K562 (cell line): Measurements from ENCODE around the gene TEX53. TPM values are rescaled to one million over a fixed set of nuclear protein-coding genes. Genes with fewer than 3 reads are reported as not detected.

Experiments used
- ATAC-seq: fragments of 200-7000 bp; cut with Tn5 transposase; 3 replicates; pipeline ENCODE4 v1.9.1; 2020; ENCODE audit warnings: moderate library complexity
- BruUV-seq: library from RNA; stranded (reverse); fragments of 400-500 nt; replicated peaks from 2 replicates; lab custom pipeline; 2021; lab: Mats Ljungman, UMichigan
- CTCF ChIA-PET: fragments of 300-600 bp; formaldehyde crosslinking; extraction: SDS; loops from one replicate; lab custom pipeline; 2021; ENCODE audit warnings: low intra/inter-chr PET ratio; lab: Yijun Ruan, JAX
- POLR2A ChIA-PET: fragments of 300-600, 350-650 bp; sonication (Branson Sonifier 250); formaldehyde crosslinking; extraction: SDS; loops from one replicate; lab custom pipeline; 2021; ENCODE audit warnings: antibody characterized with exemption, inconsistent platforms; lab: Yijun Ruan, JAX
- DNase-seq, 4 experiments: peaks; one replicate each; pipeline versions ENCODE4 v3.0.0 to v3.0.0-alpha.2; 2011 to 2018; ENCODE audit warnings: low spot score in 3 of 4, mixed read lengths in 3 of 4; ENCODE audit errors: extremely low read depth in 1 of 4
- FAIRE-seq: peaks from 2 replicates; lab custom pipeline; 2011; peaks lifted over from hg19 to GRCh38; lab: Jason Lieb, UNC
- H2AFZ ChIP-seq: 2 replicates; pipeline ENCODE4 v1.6.0; 2011; ENCODE audit warnings: low read depth, low read length, control low read depth, inconsistent platforms
- H3K27ac ChIP-seq: fragments of 200-600 bp; 3 replicates; pipeline ENCODE4 v1.8.0; 2011; ENCODE audit warnings: low read depth, mild to moderate bottlenecking, control low read depth, inconsistent platforms, low read length, moderate library complexity, mixed read lengths; ENCODE audit errors: extremely low read depth
- H3K27me3 ChIP-seq, 2 experiments: fragments of 300-600 bp in 1 of 2; 2 replicates in 1 of 2; 3 replicates in 1 of 2; pipeline versions ENCODE4 v1.6.0 to v1.8.0; 2011; ENCODE audit warnings: inconsistent platforms in 2 of 2, low read length in 2 of 2, mild to moderate bottlenecking in 1 of 2, mixed read lengths in 1 of 2, moderate library complexity in 1 of 2; ENCODE audit not compliant: control insufficient read depth in 2 of 2, insufficient read depth in 2 of 2
- H3K36me3 ChIP-seq: fragments of 300-600 bp; 3 replicates; pipeline ENCODE4 v1.8.0; 2011; ENCODE audit warnings: mild to moderate bottlenecking, low read length, inconsistent platforms; ENCODE audit not compliant: control insufficient read depth, insufficient read depth
- H3K4me1 ChIP-seq, 2 experiments: fragments of 200-600 bp in 1 of 2; replicated peaks in 1 of 2; 2 replicates in 1 of 2; 3 replicates in 1 of 2; pipeline versions ENCODE4 v1.5.1 to v1.8.0; 2011; ENCODE audit warnings: inconsistent platforms in 2 of 2, low read length in 2 of 2, mild to moderate bottlenecking in 1 of 2, mixed read lengths in 1 of 2, moderate library complexity in 1 of 2; ENCODE audit not compliant: control insufficient read depth in 2 of 2, insufficient read depth in 2 of 2
- H3K4me2 ChIP-seq: 2 replicates; pipeline ENCODE4 v1.6.1; 2011; ENCODE audit warnings: low read length, control low read depth, inconsistent platforms, mixed read lengths; ENCODE audit not compliant: insufficient read depth
- H3K4me3 ChIP-seq: fragments of 200-600 bp; sonication (generic), shearing (Covaris generic); 2 replicates; pipeline ENCODE4 v1.5.1; 2016; ENCODE audit warnings: control low read depth, inconsistent platforms
- H3K79me2 ChIP-seq: fragments of 200-600 bp; 3 replicates; pipeline ENCODE4 v1.8.0; 2011; ENCODE audit warnings: low read length, inconsistent platforms; ENCODE audit not compliant: control insufficient read depth, insufficient read depth
- H3K9ac ChIP-seq, 2 experiments: 2 replicates each; pipeline versions ENCODE4 v1.6.0 to v1.6.1; 2011; ENCODE audit warnings: low read depth in 2 of 2, low read length in 2 of 2, control low read depth in 1 of 2, inconsistent platforms in 1 of 2, mild to moderate bottlenecking in 1 of 2, mixed read lengths in 1 of 2; ENCODE audit not compliant: insufficient read depth in 1 of 2
- H3K9me1 ChIP-seq: one replicate; pipeline ENCODE4 v1.6.0; 2011; ENCODE audit warnings: inconsistent platforms, mild to moderate bottlenecking, low read length, moderate library complexity; ENCODE audit not compliant: control insufficient read depth, insufficient read depth
- H3K9me3 ChIP-seq: replicated peaks from 2 replicates; pipeline ENCODE4 v1.5.1; 2011; ENCODE audit warnings: low read depth, low read length, inconsistent platforms; ENCODE audit not compliant: control insufficient read depth, insufficient read depth
- H4K20me1 ChIP-seq: replicated peaks from 2 replicates; pipeline ENCODE4 v1.6.1; 2011; ENCODE audit warnings: low read length, inconsistent platforms, mixed read lengths; ENCODE audit not compliant: control insufficient read depth, insufficient read depth
- USF2 ChIP-seq: sonication (generic); formaldehyde crosslinking; IDR thresholded peaks from 2 replicates; pipeline ENCODE4 v1.5.0; 2020; ENCODE audit warnings: missing genetic modification reagents
- WGBS: fragments of 100-300 bp; shearing (Covaris generic); methylation state at CpG from one replicate; pipeline ENCODE4 v1.1.6; 2016; ENCODE audit warnings: low coverage, mixed read lengths; ENCODE audit not compliant: insufficient coverage; ENCODE audit errors: missing lambda C conversion rate; 5-methylcytosine and 5-hydroxymethylcytosine counted together
- in situ Hi-C: fragments of 300-500 bp; cut with MboI; formaldehyde crosslinking; loops from 4 replicates; pipeline ENCODE4 v1.15.0; 2018; ENCODE audit warnings: inconsistent platforms, mixed read lengths
- intact Hi-C: fragments of 100-400 bp; cut with micrococcal nuclease; formaldehyde crosslinking; loops from 2 replicates; pipeline ENCODE4 v1.14.2; 2022
- polyA plus RNA-seq, 8 experiments: library from polyadenylated mRNA; depleted of rRNA in 4 of 8; stranded (reverse) in 5 of 8; unstranded in 3 of 8; fragments of >200 nt; fragmentation: Nextera tagmentation in 2 of 8; fragmentation: Illumina TruSeq in 1 of 8; extraction: Ambion mirVana in 2 of 8; extraction: Trizol in 1 of 8; gene quantifications; 2 replicates each; pipeline versions ENCODE4 v1.2.1 to v1.2.3, GENCODE V29; 2011 to 2014; ENCODE audit warnings: inconsistent platforms in 1 of 8, missing spikeins in 1 of 8
- total RNA-seq, 7 experiments: library from RNA; depleted of rRNA in 6 of 7; stranded (reverse); fragments of >200 nt in 6 of 7; fragmentation: Illumina TruSeq in 2 of 7; extraction: Trizol in 2 of 7; gene quantifications; 2 replicates each; pipeline versions ENCODE4 v1.2.1 to v1.2.3, GENCODE V29; 2011 to 2021; ENCODE audit warnings: low replicate concordance in 1 of 7
- TF ChIP-seq, protein P1 (sequence below): sonication (generic); formaldehyde crosslinking; IDR thresholded peaks from 2 replicates; pipeline ENCODE4 v1.9.0; 2022; ENCODE audit warnings: mild to moderate bottlenecking, missing genetic modification reagents
- TF ChIP-seq, protein P2 (sequence below): fragments of 450-650 bp; formaldehyde crosslinking; IDR thresholded peaks from 2 replicates; pipeline ENCODE4 v1.4.0; 2022; ENCODE audit warnings: mild to moderate bottlenecking, moderate library complexity

TEX53 gene
- total and polyA plus RNA-seq, 9 of the 15 experiments (the other 6 are each of a cell fraction or from before 2014, with no cell fraction given): not detected

- TF ChIP-seq, protein P1, sequence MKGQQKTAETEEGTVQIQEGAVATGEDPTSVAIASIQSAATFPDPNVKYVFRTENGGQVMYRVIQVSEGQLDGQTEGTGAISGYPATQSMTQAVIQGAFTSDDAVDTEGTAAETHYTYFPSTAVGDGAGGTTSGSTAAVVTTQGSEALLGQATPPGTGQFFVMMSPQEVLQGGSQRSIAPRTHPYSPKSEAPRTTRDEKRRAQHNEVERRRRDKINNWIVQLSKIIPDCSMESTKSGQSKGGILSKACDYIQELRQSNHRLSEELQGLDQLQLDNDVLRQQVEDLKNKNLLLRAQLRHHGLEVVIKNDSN (CRISPR knock-in tag): peak; percentile 60
- TF ChIP-seq USF2: peak; percentile 70
- TF ChIP-seq, protein P2, sequence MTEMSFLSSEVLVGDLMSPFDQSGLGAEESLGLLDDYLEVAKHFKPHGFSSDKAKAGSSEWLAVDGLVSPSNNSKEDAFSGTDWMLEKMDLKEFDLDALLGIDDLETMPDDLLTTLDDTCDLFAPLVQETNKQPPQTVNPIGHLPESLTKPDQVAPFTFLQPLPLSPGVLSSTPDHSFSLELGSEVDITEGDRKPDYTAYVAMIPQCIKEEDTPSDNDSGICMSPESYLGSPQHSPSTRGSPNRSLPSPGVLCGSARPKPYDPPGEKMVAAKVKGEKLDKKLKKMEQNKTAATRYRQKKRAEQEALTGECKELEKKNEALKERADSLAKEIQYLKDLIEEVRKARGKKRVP: no peak
- POLR2A ChIA-PET: interaction anchor here (0.6 to 0.7 kb wide), 2 partner anchors 1660 to 1997 kb away, joined by 3 read pairs; no protein-coding TSS in a partner anchor
Measured at GRCh38 chr9:114668146-114668545, 10.5 kb upstream of the TEX53 start.

More at GRCh38 chr9:114668146-114668545, 10.5 kb upstream of the TEX53 start:
- H3K9me1 ChIP-seq: no peaks in the 10 kb centered on the region
- BruUV-seq: no TSS peak
- H3K9me3 ChIP-seq: no peaks in the 10 kb centered on the region
- H3K4me2 ChIP-seq: no peak overlapping the region
- H4K20me1 ChIP-seq: no peaks in the 10 kb centered on the region
- no peak overlapping the region for H3K4me3 ChIP-seq
- 1% methylated on average over 6 of the region's 6 CpGs for WGBS
- H3K4me1 ChIP-seq: no peaks in the 10 kb centered on the region
- CTCF ChIA-PET: no interaction called here
- no peak overlapping the region for H3K9ac ChIP-seq
- in situ Hi-C loops: no loop called here
- H3K27ac ChIP-seq: no peak overlapping the region
- H3K27me3 ChIP-seq: peaks cover 2 to 28% of the 10 kb centered on the region in 2 experiments; a peak in 3 of 5 replicates
- intact Hi-C loops: no loop called here
- no peak overlapping the region for H2AFZ ChIP-seq
- no peaks in the 10 kb centered on the region for H3K36me3 ChIP-seq
- no peak for ATAC-seq
- DNase-seq: no peak
- FAIRE-seq: no peak
- no peaks in the 10 kb centered on the region for H3K79me2 ChIP-seq
